ENCODE data around the gene MEGF8. TPM values are rescaled to one million over a fixed set of nuclear protein-coding genes. Genes with fewer than 3 reads are reported as not detected.
A peak's percentile ranks its signal among the peaks of the same experiment; 100 is the strongest.

MEGF8 gene
- total RNA-seq, 1 donor from 2014 or later: 69.3 TPM

GRCh38 chr19:42285988-42286348 is 39.5 kb upstream of the MEGF8 start:
- Mint-ChIP-seq H3K27ac (ENCODE audit: unreplicated experiment) (peak overlapping the region; percentile 70), H3K9me3 (ENCODE audit: unreplicated experiment) (no peaks in the 10 kb centered on the region), H3K27me3 (ENCODE audit: unreplicated experiment) (peaks cover 11% of the 10 kb centered on the region), H3K36me3 (ENCODE audit: low read depth, unreplicated experiment) (peaks cover 9% of the 10 kb centered on the region), H3K4me3 (ENCODE audit: unreplicated experiment) (peak overlapping the region; percentile 62), H3K4me1 (ENCODE audit: unreplicated experiment) (peaks cover 25% of the 10 kb centered on the region)
- TF ChIP-seq CTCF (IDR thresholded peaks at IDR 0.05; ENCODE audit: unreplicated experiment): no peak
- no peak for DNase-seq (ENCODE audit: low spot score)

DNA sequence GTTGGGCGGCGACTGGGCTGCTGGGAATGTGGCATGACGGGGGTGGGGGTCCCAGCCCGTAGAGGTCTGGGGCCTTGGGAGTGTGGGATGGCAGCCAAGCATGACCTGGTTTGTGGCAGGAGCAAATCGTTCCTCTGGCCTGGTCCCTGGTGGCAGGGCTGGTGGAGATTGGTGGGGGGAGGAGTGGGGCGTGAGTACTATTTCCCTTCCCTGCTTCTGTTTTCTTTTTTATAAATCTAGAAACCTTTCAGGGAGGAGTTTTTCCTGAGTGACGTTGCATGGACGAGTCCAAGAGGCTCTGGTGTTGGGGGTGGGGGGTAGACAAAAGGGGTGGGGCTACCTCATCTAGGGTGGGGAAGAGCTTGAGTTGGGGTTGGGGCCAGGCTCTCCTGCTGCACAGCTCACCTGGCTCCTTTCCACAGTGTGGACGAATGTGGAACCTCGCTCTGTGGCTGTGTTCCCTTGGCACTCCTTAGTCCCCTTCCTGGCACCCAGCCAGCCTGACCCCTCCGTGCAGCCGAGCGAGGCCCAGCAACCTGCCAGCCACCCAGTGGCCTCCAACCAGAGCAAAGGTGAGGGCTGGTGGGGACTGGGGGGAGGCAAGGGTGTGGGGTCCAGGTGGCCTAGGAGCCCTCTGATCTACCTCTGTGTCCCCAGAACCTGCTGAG is 39.0 kb upstream of the MEGF8 start:
- no peak for TF ChIP-seq CTCF (IDR thresholded peaks at IDR 0.05; ENCODE audit: unreplicated experiment)
- DNase-seq (ENCODE audit: low spot score): no peak
- peaks cover 10% of the 10 kb centered on the region for H3K36me3 Mint-ChIP-seq (ENCODE audit: low read depth, unreplicated experiment)
- peaks cover 14% of the 10 kb centered on the region for H3K27me3 Mint-ChIP-seq (ENCODE audit: unreplicated experiment)
- peak overlapping the region; percentile 62 for H3K4me3 Mint-ChIP-seq (ENCODE audit: unreplicated experiment)
- peak overlapping the region; percentile 70 for H3K27ac Mint-ChIP-seq (ENCODE audit: unreplicated experiment)
- peaks cover 25% of the 10 kb centered on the region for H3K4me1 Mint-ChIP-seq (ENCODE audit: unreplicated experiment)
- H3K9me3 Mint-ChIP-seq (ENCODE audit: unreplicated experiment): no peaks in the 10 kb centered on the region

- TF ChIP-seq CTCF (IDR thresholded peaks at IDR 0.05; ENCODE audit: unreplicated experiment): no peak
- H3K27ac Mint-ChIP-seq (ENCODE audit: unreplicated experiment): no peak overlapping the region
- H3K4me3 Mint-ChIP-seq (ENCODE audit: unreplicated experiment): no peak overlapping the region
- peaks cover 16% of the 10 kb centered on the region for H3K36me3 Mint-ChIP-seq (ENCODE audit: low read depth, unreplicated experiment)
- no peaks in the 10 kb centered on the region for H3K9me3 Mint-ChIP-seq (ENCODE audit: unreplicated experiment)
- no peak for DNase-seq (ENCODE audit: low spot score)
- H3K4me1 Mint-ChIP-seq (ENCODE audit: unreplicated experiment): peaks cover 21% of the 10 kb centered on the region
- H3K27me3 Mint-ChIP-seq (ENCODE audit: unreplicated experiment): peaks cover 21% of the 10 kb centered on the region
Measured at GRCh38 chr19:42287017-42287826, 38.2 kb upstream of the MEGF8 start.

DNA sequence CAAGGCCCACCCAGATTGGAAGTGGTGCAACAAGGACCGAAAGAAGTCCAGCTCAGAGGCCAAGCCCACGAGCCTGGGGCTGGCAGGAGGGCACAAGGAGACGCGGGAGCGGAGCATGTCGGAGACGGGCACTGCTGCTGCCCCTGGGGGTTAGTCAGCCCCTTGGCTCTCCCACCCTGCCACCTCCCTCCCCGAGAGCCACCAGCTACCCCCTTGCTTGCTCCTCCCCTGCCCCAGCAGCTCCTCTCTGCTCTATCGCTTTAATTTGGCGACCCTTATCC is 37.7 kb upstream of the MEGF8 start:
- H3K9me3 Mint-ChIP-seq (ENCODE audit: unreplicated experiment): no peaks in the 10 kb centered on the region
- no peak overlapping the region for H3K4me3 Mint-ChIP-seq (ENCODE audit: unreplicated experiment)
- H3K27ac Mint-ChIP-seq (ENCODE audit: unreplicated experiment): no peak overlapping the region
- peaks cover 17% of the 10 kb centered on the region for H3K4me1 Mint-ChIP-seq (ENCODE audit: unreplicated experiment)
- TF ChIP-seq CTCF (IDR thresholded peaks at IDR 0.05; ENCODE audit: unreplicated experiment): no peak
- peaks cover 21% of the 10 kb centered on the region for H3K27me3 Mint-ChIP-seq (ENCODE audit: unreplicated experiment)
- H3K36me3 Mint-ChIP-seq (ENCODE audit: low read depth, unreplicated experiment): peaks cover 16% of the 10 kb centered on the region
- no peak for DNase-seq (ENCODE audit: low spot score)

DNA sequence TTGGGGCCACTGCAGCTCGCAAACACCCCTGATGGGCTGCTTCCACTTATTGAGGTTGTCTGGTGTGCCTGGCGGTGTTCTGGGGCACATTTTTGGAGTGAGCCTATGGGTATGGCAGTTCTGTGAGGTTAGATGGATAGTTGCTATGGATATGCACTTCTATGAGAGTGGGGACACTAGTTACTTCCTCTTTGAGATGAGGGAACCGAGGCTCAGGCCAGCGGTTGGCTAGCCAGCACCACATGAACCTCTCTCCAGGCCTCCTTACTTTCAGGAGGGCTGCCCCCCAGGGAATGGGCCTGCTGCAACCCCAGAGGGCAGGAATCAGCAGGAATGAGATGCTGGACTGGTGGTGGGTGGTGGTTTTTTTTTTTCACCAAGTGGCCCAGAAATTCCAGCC is 37.0 kb upstream of the MEGF8 start:
- no peak for DNase-seq (ENCODE audit: low spot score)
- no peak overlapping the region for H3K27ac Mint-ChIP-seq (ENCODE audit: unreplicated experiment)
- TF ChIP-seq CTCF (IDR thresholded peaks at IDR 0.05; ENCODE audit: unreplicated experiment): no peak
- H3K36me3 Mint-ChIP-seq (ENCODE audit: low read depth, unreplicated experiment): peaks cover 19% of the 10 kb centered on the region
- H3K27me3 Mint-ChIP-seq (ENCODE audit: unreplicated experiment): peaks cover 23% of the 10 kb centered on the region
- H3K9me3 Mint-ChIP-seq (ENCODE audit: unreplicated experiment): no peaks in the 10 kb centered on the region
- H3K4me1 Mint-ChIP-seq (ENCODE audit: unreplicated experiment): peaks cover 17% of the 10 kb centered on the region
- H3K4me3 Mint-ChIP-seq (ENCODE audit: unreplicated experiment): no peak overlapping the region

Measured in endothelial cell (in vitro differentiated cells).